ENCODE results near the gene CDC14A. TPM values are rescaled to one million over a fixed set of nuclear protein-coding genes. Genes with fewer than 3 reads are reported as not detected.

Gene CDC14A
- total RNA-seq, 1 donor from 2014 or later: 6.3 TPM

GRCh38 chr1:100457683-100458082 is 105.4 kb downstream of the CDC14A start:
- no peak for DNase-seq (ENCODE audit: low read depth)
- Histone ChIP-seq H2AFZ (ENCODE audit: low read depth, low read length) (no peak overlapping the region), H3K36me3 (ENCODE audit: insufficient read depth, low read length) (no peaks in the 10 kb centered on the region), H4K20me1 (ENCODE audit: insufficient read depth, low read length) (no peaks in the 10 kb centered on the region), H3K27ac (ENCODE audit: low read depth, low read length) (no peak overlapping the region), H3K4me3 (ENCODE audit: insufficient read depth, low read depth, low read length) (no peak overlapping the region), H3K4me2 (ENCODE audit: low read length) (no peak overlapping the region), H3K27me3 (ENCODE audit: insufficient read depth, low read length) (no peaks in the 10 kb centered on the region), H3K79me2 (ENCODE audit: insufficient read depth, low read length) (no peaks in the 10 kb centered on the region), H3K4me1 (ENCODE audit: insufficient read depth, low read length) (no peaks in the 10 kb centered on the region), H3K9me3 (ENCODE audit: insufficient read depth, low read depth, low read length) (no peaks in the 10 kb centered on the region), H3K9ac (ENCODE audit: low read length) (no peak overlapping the region)
- Mint-ChIP-seq H3K27ac (ENCODE audit: unreplicated experiment) (no peak overlapping the region), H3K9me3 (ENCODE audit: unreplicated experiment) (no peaks in the 10 kb centered on the region), H3K36me3 (ENCODE audit: low read depth, unreplicated experiment) (no peaks in the 10 kb centered on the region), H3K4me1 (ENCODE audit: low read depth, unreplicated experiment) (peaks cover 10% of the 10 kb centered on the region), H3K27me3 (ENCODE audit: low read depth, unreplicated experiment) (no peaks in the 10 kb centered on the region), H3K4me3 (ENCODE audit: unreplicated experiment) (no peak overlapping the region)
- TF ChIP-seq CTCF (IDR thresholded peaks at IDR 0.05; ENCODE audit: insufficient read depth, low read depth, low read length) (no peak), EZH2 (IDR thresholded peaks at IDR 0.05; ENCODE audit: insufficient read depth, low read length) (no peak)
- no peak for FAIRE-seq

- no peak for FAIRE-seq
- H3K9me3 Mint-ChIP-seq (ENCODE audit: unreplicated experiment): no peaks in the 10 kb centered on the region
- no peaks in the 10 kb centered on the region for H3K9me3 ChIP-seq (ENCODE audit: insufficient read depth, low read depth, low read length)
- H3K4me3 Mint-ChIP-seq (ENCODE audit: unreplicated experiment): no peak overlapping the region
- H3K36me3 ChIP-seq (ENCODE audit: insufficient read depth, low read length): no peaks in the 10 kb centered on the region
- H3K4me2 ChIP-seq (ENCODE audit: low read length): no peak overlapping the region
- no peak for DNase-seq (ENCODE audit: low read depth)
- H3K79me2 ChIP-seq (ENCODE audit: insufficient read depth, low read length): no peaks in the 10 kb centered on the region
- H4K20me1 ChIP-seq (ENCODE audit: insufficient read depth, low read length): no peaks in the 10 kb centered on the region
- H3K4me1 Mint-ChIP-seq (ENCODE audit: low read depth, unreplicated experiment): peaks cover 11% of the 10 kb centered on the region
- no peaks in the 10 kb centered on the region for H3K4me1 ChIP-seq (ENCODE audit: insufficient read depth, low read length)
- H2AFZ ChIP-seq (ENCODE audit: low read depth, low read length): peak overlapping the region; percentile 11
- TF ChIP-seq EZH2 (IDR thresholded peaks at IDR 0.05; ENCODE audit: insufficient read depth, low read length) (no peak), CTCF (IDR thresholded peaks at IDR 0.05; ENCODE audit: insufficient read depth, low read depth, low read length) (no peak)
- H3K4me3 ChIP-seq (ENCODE audit: insufficient read depth, low read depth, low read length): no peak overlapping the region
- no peaks in the 10 kb centered on the region for H3K27me3 Mint-ChIP-seq (ENCODE audit: low read depth, unreplicated experiment)
- H3K36me3 Mint-ChIP-seq (ENCODE audit: low read depth, unreplicated experiment): no peaks in the 10 kb centered on the region
- no peak overlapping the region for H3K27ac ChIP-seq (ENCODE audit: low read depth, low read length)
- no peak overlapping the region for H3K9ac ChIP-seq (ENCODE audit: low read length)
- no peaks in the 10 kb centered on the region for H3K27me3 ChIP-seq (ENCODE audit: insufficient read depth, low read length)
- no peak overlapping the region for H3K27ac Mint-ChIP-seq (ENCODE audit: unreplicated experiment)
Measured at GRCh38 chr1:100458661-100459357, 106.5 kb downstream of the CDC14A start.

All from astrocyte (in vitro differentiated cells and primary cell).